HepG2 (cell line): ENCODE measurements around the gene PIK3R1. TPM values are rescaled to one million over a fixed set of nuclear protein-coding genes. Genes with fewer than 3 reads are reported as not detected.
A peak's percentile ranks its signal among the peaks of the same experiment; 100 is the strongest.

ENCODE experiments used
- CSRNP1 ChIP-seq: sonication (generic); formaldehyde crosslinking; IDR thresholded peaks from 2 replicates; pipeline ENCODE4 v1.8.1; 2023; ENCODE audit warnings: mild to moderate bottlenecking, missing genetic modification reagents
- FLYWCH1 ChIP-seq: sonication (generic); formaldehyde crosslinking; IDR thresholded peaks from 2 replicates; pipeline ENCODE4 v1.8.1; 2023; ENCODE audit warnings: mild to moderate bottlenecking, missing genetic modification reagents
- KDM5A ChIP-seq: fragments of 200-600 bp; sonication (generic); IDR thresholded peaks from 2 replicates; pipeline ENCODE4 v1.7.0; 2018; ENCODE audit warnings: antibody characterized with exemption, mild to moderate bottlenecking, low read length, borderline replicate concordance
- MAFF ChIP-seq: IDR thresholded peaks from 2 replicates; pipeline ENCODE4 v1.6.1; 2011; ENCODE audit warnings: low read depth, low read length, improper control_type of control experiment
- MEIS2 ChIP-seq: sonication (generic); formaldehyde crosslinking; IDR thresholded peaks from 2 replicates; pipeline ENCODE4 v1.9.0; 2021; ENCODE audit warnings: mild to moderate bottlenecking, missing genetic modification reagents
- NR2F1 ChIP-seq, 2 experiments: fragments of 450-650 bp in 1 of 2; formaldehyde crosslinking in 1 of 2; IDR thresholded peaks; 2 replicates each; pipeline versions ENCODE4 v1.5.0 to v1.6.1; 2016 to 2020; ENCODE audit warnings: mild to moderate bottlenecking in 1 of 2, missing compliant biosample characterization in 1 of 2, missing genetic modification reagents in 1 of 2, moderate library complexity in 1 of 2
- PITX1 ChIP-seq: sonication (generic); formaldehyde crosslinking; IDR thresholded peaks from 2 replicates; pipeline ENCODE4 v1.5.1; 2020; ENCODE audit warnings: mild to moderate bottlenecking, missing genetic modification reagents
- PRDM10 ChIP-seq: sonication (generic); formaldehyde crosslinking; IDR thresholded peaks from 2 replicates; pipeline ENCODE4 v1.4.0; 2020; ENCODE audit warnings: low read depth, missing genetic modification reagents
- REPIN1 ChIP-seq: sonication (generic); formaldehyde crosslinking; IDR thresholded peaks from 2 replicates; pipeline ENCODE4 v1.8.0; 2022; ENCODE audit warnings: missing genetic modification reagents, low read depth, mild to moderate bottlenecking, borderline replicate concordance
- SATB2 ChIP-seq: sonication (generic); formaldehyde crosslinking; IDR thresholded peaks from 2 replicates; pipeline ENCODE4 v1.5.0; 2020; ENCODE audit warnings: missing genetic modification reagents
- SNAPC5 ChIP-seq: sonication (generic); formaldehyde crosslinking; IDR thresholded peaks from 2 replicates; pipeline ENCODE4 v1.8.1; 2023; ENCODE audit warnings: mild to moderate bottlenecking, missing genetic modification reagents, borderline replicate concordance
- TAF15 ChIP-seq: fragments of 200-400 bp; formaldehyde crosslinking; IDR thresholded peaks from one replicate; pipeline ENCODE4 v1.6.1; 2018; ENCODE audit warnings: mild to moderate bottlenecking, low read depth, low read length; ENCODE audit not compliant: poor library complexity, severe bottlenecking
- THAP11 ChIP-seq: IDR thresholded peaks from 2 replicates; pipeline ENCODE4 v1.6.1; 2016; ENCODE audit warnings: missing biosample characterization, missing genetic modification reagents
- UBTF ChIP-seq: sonication (generic); formaldehyde crosslinking; IDR thresholded peaks from 2 replicates; pipeline ENCODE4 v1.4.0; 2020; ENCODE audit warnings: mild to moderate bottlenecking, missing genetic modification reagents
- ZBTB2 ChIP-seq: sonication (generic); formaldehyde crosslinking; IDR thresholded peaks from 2 replicates; pipeline ENCODE4 v1.8.0; 2022; ENCODE audit warnings: low read depth, missing genetic modification reagents
- ZFP82 ChIP-seq: sonication (generic); formaldehyde crosslinking; IDR thresholded peaks from 2 replicates; pipeline ENCODE4 v1.5.1; 2020; ENCODE audit warnings: mild to moderate bottlenecking, missing genetic modification reagents, borderline replicate concordance
- ZFYVE20 ChIP-seq: sonication (generic); formaldehyde crosslinking; IDR thresholded peaks from 2 replicates; pipeline ENCODE4 v1.8.0; 2023; ENCODE audit warnings: low read depth, mild to moderate bottlenecking, moderate library complexity, missing genetic modification reagents, borderline replicate concordance
- ZKSCAN1 ChIP-seq: fragments of 150-350 bp; IDR thresholded peaks from 2 replicates; pipeline ENCODE4 v1.6.1; 2014; ENCODE audit warnings: low read length
- ZNF761 ChIP-seq: sonication (generic); formaldehyde crosslinking; conservative IDR thresholded peaks from 2 replicates; pipeline ENCODE4 v1.4.0; 2020; ENCODE audit warnings: mild to moderate bottlenecking, missing genetic modification reagents
- polyA plus RNA-seq, 8 experiments: library from polyadenylated mRNA; depleted of rRNA in 3 of 8; stranded (reverse) in 7 of 8; unstranded in 1 of 8; fragments of >200 nt; fragmentation: Illumina TruSeq in 4 of 8; extraction: Trizol in 4 of 8; gene quantifications; 2 replicates each; pipeline versions ENCODE4 v1.2.1 to v1.2.3, GENCODE V29; 2011 to 2016; ENCODE audit warnings: low read depth in 4 of 8, missing spikeins in 1 of 8, mixed read lengths in 1 of 8; ENCODE audit not compliant: insufficient read depth in 1 of 8
- total RNA-seq, 5 experiments: library from RNA; depleted of rRNA; stranded (reverse); fragments of >200 nt; fragmentation: Illumina TruSeq; extraction: Trizol; gene quantifications; 2 replicates each; pipeline ENCODE4 v1.2.3, GENCODE V29; 2016; ENCODE audit warnings: low read depth in 1 of 5

Gene PIK3R1
- total and polyA plus RNA-seq, 2 of the 13 experiments (the other 11 are each of a cell fraction or from before 2014, with no cell fraction given): 8.4 to 21.3 TPM

- peak; percentile 52 for TF ChIP-seq MEIS2 (CRISPR knock-in tag)
- TF ChIP-seq ZFYVE20 (CRISPR knock-in tag): 0 out of 2 replicates have a peak, but pooled peaks have one; percentile 61
- no peak for TF ChIP-seq FLYWCH1
- TF ChIP-seq ZFP82: no peak
- no peak for TF ChIP-seq CSRNP1 (CRISPR knock-in tag)
- no peak for TF ChIP-seq SNAPC5 (CRISPR knock-in tag)
- TF ChIP-seq NR2F1 (CRISPR knock-in tag; IDR thresholded peaks at IDR 0.05): no peak
- no peak for TF ChIP-seq SATB2 (CRISPR knock-in tag)
- TF ChIP-seq PITX1 (CRISPR knock-in tag): peak; percentile 68; the same call in 1 of the 2 replicates
- no peak for TF ChIP-seq TAF15
- peak; percentile 28; the same call in 1 of the 2 replicates for TF ChIP-seq ZNF761 (CRISPR knock-in tag)
- no peak for TF ChIP-seq ZKSCAN1
- TF ChIP-seq KDM5A: peak; percentile 27; the same call in 1 of the 2 replicates
- TF ChIP-seq ZBTB2 (CRISPR knock-in tag): 0 out of 2 replicates have a peak, but pooled peaks have one; percentile 20
- TF ChIP-seq PRDM10 (CRISPR knock-in tag): 0 out of 2 replicates have a peak, but pooled peaks have one; percentile 8
- 0 out of 2 replicates have a peak, but pooled peaks have one; percentile 34 for TF ChIP-seq REPIN1 (CRISPR knock-in tag)
- peak; percentile 92 for TF ChIP-seq UBTF (CRISPR knock-in tag)
- peak; percentile 46 for TF ChIP-seq THAP11 (CRISPR knock-in tag)
- peak; percentile 100 for TF ChIP-seq MAFF
These were observed 72.6 kb downstream of the PIK3R1 start (continued) for GRCh38 chr5:68287976-68288706.
